NCI-H69 (cell line): ENCODE measurements around the gene PTGR2.
"Not testable (repeated sequence)": the region's sequence is repeated elsewhere in the genome, so short reads cannot be mapped to it uniquely, and the experiment has no call there.

Experiments used
- DNase-seq: peaks from one replicate; lab custom pipeline; 2025; lab: John Stamatoyannopoulos, UW

Gene PTGR2

GRCh38 chr14:73851567-73852382 lies at the start of gene PTGR2:
PTGR2 (plus strand) TSS chr14:73851831; CDS start chr14:73858863, 7,032 bp downstream.
- peak; percentile 99 for DNase-seq

GRCh38 chr14:73802431-73803188 lies 49.0 kb upstream of the PTGR2 start:
- DNase-seq = no peak

GRCh38 chr14:73804636-73805035 lies 47.0 kb upstream of the PTGR2 start:
- no peak for DNase-seq

GRCh38 chr14:73807457-73807856 lies 44.2 kb upstream of the PTGR2 start:
- no peak for DNase-seq

GRCh38 chr14:73809391-73809790 lies 42.2 kb upstream of the PTGR2 start:
- peak; percentile 63 for DNase-seq

GRCh38 chr14:73810478-73811163 lies 41.0 kb upstream of the PTGR2 start:
- no peak for DNase-seq

- no peak for DNase-seq
These were observed 40.5 kb upstream of the PTGR2 start for GRCh38 chr14:73811164-73811503.

GRCh38 chr14:73814153-73814552 lies 37.5 kb upstream of the PTGR2 start:
- no peak for DNase-seq

GRCh38 chr14:73815849-73816248 lies 35.8 kb upstream of the PTGR2 start:
- no peak for DNase-seq

GRCh38 chr14:73816393-73816816 lies 35.2 kb upstream of the PTGR2 start:
- DNase-seq = peak; percentile 22

GRCh38 chr14:73817020-73817655 lies 34.5 kb upstream of the PTGR2 start:
- no peak for DNase-seq

- DNase-seq = no peak
These were observed 32.8 kb upstream of the PTGR2 start for GRCh38 chr14:73818821-73819220.

- no peak for DNase-seq
These were observed 31.0 kb upstream of the PTGR2 start for GRCh38 chr14:73820631-73821030.

- no peak for DNase-seq
These were observed 28.2 kb upstream of the PTGR2 start for GRCh38 chr14:73823339-73823885.

GRCh38 chr14:73824127-73824526 lies 27.5 kb upstream of the PTGR2 start:
- DNase-seq = no peak

- DNase-seq = no peak
These were observed 27.1 kb upstream of the PTGR2 start for GRCh38 chr14:73824536-73824935.

- peak; percentile 91 for DNase-seq
These were observed 26.0 kb upstream of the PTGR2 start for GRCh38 chr14:73825551-73826188.

GRCh38 chr14:73827190-73827589 lies 24.4 kb upstream of the PTGR2 start:
- DNase-seq = not testable (repeated sequence)

- no peak for DNase-seq
These were observed 22.6 kb upstream of the PTGR2 start for GRCh38 chr14:73829071-73829470.

- DNase-seq = no peak
These were observed 21.9 kb upstream of the PTGR2 start for GRCh38 chr14:73829526-73830431.
